HepG2 (cell line): ENCODE measurements around the gene SCAPER.

Experiments used
- CBX1 ChIP-seq: IDR thresholded peaks from one replicate; pipeline ENCODE4 v1.6.1; 2016; ENCODE audit warnings: antibody characterized with exemption, low read depth
- CENPX ChIP-seq: sonication (generic); formaldehyde crosslinking; IDR thresholded peaks from 2 replicates; pipeline ENCODE4 v1.9.0; 2021; ENCODE audit warnings: mild to moderate bottlenecking, missing genetic modification reagents, moderate library complexity
- HNRNPL ChIP-seq: fragments of 200-400 bp; formaldehyde crosslinking; IDR thresholded peaks from 2 replicates; pipeline ENCODE4 v1.6.1; 2017; ENCODE audit warnings: mild to moderate bottlenecking, low read depth, low read length
- MTA3 ChIP-seq: sonication (generic); formaldehyde crosslinking; IDR thresholded peaks from 2 replicates; pipeline ENCODE4 v1.4.0; 2020; ENCODE audit warnings: missing genetic modification reagents
- NFKB2 ChIP-seq: sonication (generic); formaldehyde crosslinking; IDR thresholded peaks from 2 replicates; pipeline ENCODE4 v1.4.0; 2020; ENCODE audit warnings: missing genetic modification reagents, borderline replicate concordance
- POLR2AphosphoS5 ChIP-seq: IDR thresholded peaks from 2 replicates; pipeline ENCODE4 v1.6.1; 2012; ENCODE audit warnings: low read depth, low read length
- ZFP62 ChIP-seq: sonication (generic); formaldehyde crosslinking; IDR thresholded peaks from 2 replicates; pipeline ENCODE4 v1.4.0; 2020; ENCODE audit warnings: missing genetic modification reagents
- ZNF263 ChIP-seq: sonication (generic); formaldehyde crosslinking; IDR thresholded peaks from 2 replicates; pipeline ENCODE4 v1.4.0; 2020; ENCODE audit warnings: missing genetic modification reagents
- ZNF414 ChIP-seq: sonication (generic); formaldehyde crosslinking; IDR thresholded peaks from 2 replicates; pipeline ENCODE4 v1.5.0; 2020; ENCODE audit warnings: missing genetic modification reagents
- ZNF598 ChIP-seq: sonication (generic); formaldehyde crosslinking; IDR thresholded peaks from 2 replicates; pipeline ENCODE4 v1.5.1; 2020; ENCODE audit warnings: mild to moderate bottlenecking, missing genetic modification reagents, borderline replicate concordance
- TF ChIP-seq, protein P1 (sequence below): IDR thresholded peaks from 2 replicates; pipeline ENCODE4 v1.6.1; 2016; ENCODE audit warnings: low read depth, missing genetic modification reagents, missing compliant biosample characterization

- TF ChIP-seq POLR2AphosphoS5 (no peak), ZFP62 (CRISPR knock-in tag) (no peak), CENPX (CRISPR knock-in tag) (no peak), MTA3 (CRISPR knock-in tag) (no peak), NFKB2 (CRISPR knock-in tag) (no peak), HNRNPL (no peak), ZNF263 (no peak), CBX1 (no peak), ZNF598 (CRISPR knock-in tag) (no peak), ZNF414 (CRISPR knock-in tag) (no peak)
- TF ChIP-seq, protein P1, sequence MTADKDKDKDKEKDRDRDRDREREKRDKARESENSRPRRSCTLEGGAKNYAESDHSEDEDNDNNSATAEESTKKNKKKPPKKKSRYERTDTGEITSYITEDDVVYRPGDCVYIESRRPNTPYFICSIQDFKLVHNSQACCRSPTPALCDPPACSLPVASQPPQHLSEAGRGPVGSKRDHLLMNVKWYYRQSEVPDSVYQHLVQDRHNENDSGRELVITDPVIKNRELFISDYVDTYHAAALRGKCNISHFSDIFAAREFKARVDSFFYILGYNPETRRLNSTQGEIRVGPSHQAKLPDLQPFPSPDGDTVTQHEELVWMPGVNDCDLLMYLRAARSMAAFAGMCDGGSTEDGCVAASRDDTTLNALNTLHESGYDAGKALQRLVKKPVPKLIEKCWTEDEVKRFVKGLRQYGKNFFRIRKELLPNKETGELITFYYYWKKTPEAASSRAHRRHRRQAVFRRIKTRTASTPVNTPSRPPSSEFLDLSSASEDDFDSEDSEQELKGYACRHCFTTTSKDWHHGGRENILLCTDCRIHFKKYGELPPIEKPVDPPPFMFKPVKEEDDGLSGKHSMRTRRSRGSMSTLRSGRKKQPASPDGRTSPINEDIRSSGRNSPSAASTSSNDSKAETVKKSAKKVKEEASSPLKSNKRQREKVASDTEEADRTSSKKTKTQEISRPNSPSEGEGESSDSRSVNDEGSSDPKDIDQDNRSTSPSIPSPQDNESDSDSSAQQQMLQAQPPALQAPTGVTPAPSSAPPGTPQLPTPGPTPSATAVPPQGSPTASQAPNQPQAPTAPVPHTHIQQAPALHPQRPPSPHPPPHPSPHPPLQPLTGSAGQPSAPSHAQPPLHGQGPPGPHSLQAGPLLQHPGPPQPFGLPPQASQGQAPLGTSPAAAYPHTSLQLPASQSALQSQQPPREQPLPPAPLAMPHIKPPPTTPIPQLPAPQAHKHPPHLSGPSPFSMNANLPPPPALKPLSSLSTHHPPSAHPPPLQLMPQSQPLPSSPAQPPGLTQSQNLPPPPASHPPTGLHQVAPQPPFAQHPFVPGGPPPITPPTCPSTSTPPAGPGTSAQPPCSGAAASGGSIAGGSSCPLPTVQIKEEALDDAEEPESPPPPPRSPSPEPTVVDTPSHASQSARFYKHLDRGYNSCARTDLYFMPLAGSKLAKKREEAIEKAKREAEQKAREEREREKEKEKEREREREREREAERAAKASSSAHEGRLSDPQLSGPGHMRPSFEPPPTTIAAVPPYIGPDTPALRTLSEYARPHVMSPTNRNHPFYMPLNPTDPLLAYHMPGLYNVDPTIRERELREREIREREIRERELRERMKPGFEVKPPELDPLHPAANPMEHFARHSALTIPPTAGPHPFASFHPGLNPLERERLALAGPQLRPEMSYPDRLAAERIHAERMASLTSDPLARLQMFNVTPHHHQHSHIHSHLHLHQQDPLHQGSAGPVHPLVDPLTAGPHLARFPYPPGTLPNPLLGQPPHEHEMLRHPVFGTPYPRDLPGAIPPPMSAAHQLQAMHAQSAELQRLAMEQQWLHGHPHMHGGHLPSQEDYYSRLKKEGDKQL: no peak
Observed at GRCh38 chr15:76718863-76719262, 186.3 kb downstream of the SCAPER start.
